ENCODE measurements around the gene DEGS2. TPM values are rescaled to one million over a fixed set of nuclear protein-coding genes. Genes with fewer than 3 reads are reported as not detected.
"Not testable (repeated sequence)": the region's sequence is repeated elsewhere in the genome, so short reads cannot be mapped to it uniquely, and the experiment has no call there.

DEGS2 gene
- total and polyA plus RNA-seq, 3 experiments from 2014 or later = 0.35 to 0.72 (median 0.42) TPM

DNA sequence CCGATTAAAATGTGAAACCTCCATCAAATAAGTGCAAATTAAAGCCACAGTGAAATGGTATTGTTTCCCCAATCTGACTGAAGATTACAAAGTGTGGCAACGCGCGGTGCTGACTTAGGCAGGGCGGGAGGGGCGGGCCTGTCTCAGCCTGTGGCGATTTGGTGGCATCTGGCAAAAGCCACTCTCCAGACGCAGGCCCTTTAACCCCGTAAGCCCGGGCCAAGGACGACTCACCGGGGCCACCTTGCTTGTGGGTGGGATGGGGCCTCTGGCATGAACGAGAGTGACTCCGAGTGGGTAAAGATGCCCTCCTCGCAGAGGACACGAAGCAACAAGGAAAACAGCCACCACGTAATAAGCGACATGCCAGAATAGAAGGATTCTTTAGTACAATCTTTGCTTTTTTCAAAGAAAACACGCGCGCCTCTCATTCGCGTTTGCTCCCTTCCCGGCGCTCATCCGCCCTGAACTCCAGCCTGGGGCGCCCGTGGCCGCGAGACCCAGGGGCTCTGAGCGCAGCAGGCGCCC lies 815 bp downstream of the DEGS2 start:
- Mint-ChIP-seq H3K4me1 (peaks cover 0 to 8% (median 3%) of the 10 kb centered on the region in 3 donors), H3K36me3 (peaks cover 0 to 5% (median 0%) of the 10 kb centered on the region in 3 donors), H3K27me3 (peaks cover 26 to 27% of the 10 kb centered on the region in 2 donors), H3K9me3 (peaks cover 0 to 11% (median 7%) of the 10 kb centered on the region in 5 donors), H3K4me3 (peak overlapping the region in 5 of 7 donors; percentile 29 to 62 (median 50)), H3K27ac (no peak overlapping the region)
- Histone ChIP-seq H3K4me3 (ENCODE audit: low read length) (peak overlapping the region; percentile 12), H3K36me3 (ENCODE audit: insufficient read depth, low read length) (no peaks in the 10 kb centered on the region), H3K27me3 (ENCODE audit: insufficient read depth, low read length, poor library complexity, severe bottlenecking) (no peaks in the 10 kb centered on the region), H3K4me1 (ENCODE audit: insufficient read depth, low read length) (no peaks in the 10 kb centered on the region), H3K9me3 (ENCODE audit: low read length) (no peaks in the 10 kb centered on the region), H3K27ac (ENCODE audit: low read depth, low read length) (no peak overlapping the region)
- ChIA-PET CTCF (no interaction called here), POLR2A (interaction anchor here (0.6 kb wide), 1 partner anchor 22 kb away, joined by 8 read pairs; no protein-coding TSS in a partner anchor)
- DNase-seq = no peak

DNA sequence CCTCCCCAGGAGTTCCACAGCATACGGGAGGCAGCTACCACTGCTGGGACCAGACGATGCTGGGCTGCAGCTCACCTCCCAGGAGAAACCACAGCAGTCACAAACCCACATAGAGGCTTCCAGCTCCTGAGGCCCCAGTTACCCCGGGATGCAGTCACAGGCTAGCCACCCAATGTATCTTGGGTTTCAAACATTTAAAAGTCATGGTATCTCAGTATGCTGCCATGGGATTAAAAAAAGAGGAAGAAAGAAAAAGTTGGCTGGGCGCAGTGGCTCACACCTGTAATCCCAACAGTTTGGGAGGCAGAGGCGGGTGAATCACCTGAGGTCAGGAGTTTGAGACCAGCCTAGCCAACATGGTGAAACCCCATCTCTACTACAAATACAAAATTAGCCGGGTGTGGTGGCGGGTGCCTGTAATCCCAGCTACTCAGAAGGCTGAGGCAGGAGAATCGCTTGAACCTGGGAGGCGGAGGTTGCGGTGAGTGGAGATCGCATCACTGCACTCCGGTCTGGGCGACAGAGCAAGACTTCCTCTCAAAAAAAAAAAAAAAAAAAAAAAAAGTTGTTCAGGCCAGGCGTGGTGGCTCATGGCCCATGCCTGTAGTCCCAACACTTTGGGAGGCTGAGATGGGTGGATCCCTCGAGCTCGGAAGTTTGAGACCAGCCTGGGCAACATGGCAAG lies 1.8 kb downstream of the DEGS2 start:
- not testable (repeated sequence) for H3K36me3 ChIP-seq (ENCODE audit: insufficient read depth, low read length); H3K36me3 Mint-ChIP-seq; H3K27ac ChIP-seq (ENCODE audit: low read depth, low read length); DNase-seq; H3K4me1 ChIP-seq (ENCODE audit: insufficient read depth, low read length); H3K9me3 ChIP-seq (ENCODE audit: low read length); H3K27me3 ChIP-seq (ENCODE audit: insufficient read depth, low read length, poor library complexity, severe bottlenecking); H3K4me1 Mint-ChIP-seq; H3K4me3 ChIP-seq (ENCODE audit: low read length)
- peak overlapping the region in 4 of 7 donors; percentile 6 to 26 (median 18) for H3K4me3 Mint-ChIP-seq
- peak overlapping the region in 1 of 8 donors; percentile 23 for H3K27ac Mint-ChIP-seq
- ChIA-PET POLR2A (interaction anchor here (0.6 to 1.1 kb wide), 2 partner anchors 14 to 21 kb away, joined by 3 to 8 read pairs; no protein-coding TSS in a partner anchor), CTCF (interaction anchor here (0.9 kb wide), 1 partner anchor 35 kb away, joined by 3 read pairs; no protein-coding TSS in a partner anchor)
- H3K27me3 Mint-ChIP-seq = peaks cover 26 to 27% of the 10 kb centered on the region in 2 donors
- H3K9me3 Mint-ChIP-seq = peaks cover 0 to 11% (median 7%) of the 10 kb centered on the region in 5 donors

DNA sequence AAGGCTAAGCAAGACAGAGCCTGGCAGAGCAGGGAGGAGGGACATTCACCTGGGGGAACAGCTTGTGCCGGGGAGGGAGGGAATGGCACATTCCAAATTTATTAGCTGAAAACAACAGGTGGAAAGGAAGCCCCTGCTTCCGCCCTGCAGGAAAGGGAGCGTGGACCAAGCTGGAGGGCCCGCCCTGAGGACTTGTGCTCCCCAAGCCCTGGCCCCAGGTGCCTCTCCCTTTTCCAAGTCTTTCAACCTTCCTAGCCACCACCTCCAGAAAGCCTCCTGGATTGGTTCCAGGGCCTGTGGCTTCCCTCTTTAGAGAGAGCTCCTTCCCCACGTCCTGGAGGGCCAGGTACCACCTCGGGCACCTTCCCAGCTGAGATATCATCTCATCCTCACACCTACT lies 2.7 kb downstream of the DEGS2 start:
- Histone ChIP-seq H3K27me3 (ENCODE audit: insufficient read depth, low read length, poor library complexity, severe bottlenecking) (no peaks in the 10 kb centered on the region), H3K27ac (ENCODE audit: low read depth, low read length) (no peak overlapping the region), H3K4me3 (ENCODE audit: low read length) (no peak overlapping the region), H3K9me3 (ENCODE audit: low read length) (no peaks in the 10 kb centered on the region), H3K36me3 (ENCODE audit: insufficient read depth, low read length) (no peaks in the 10 kb centered on the region), H3K4me1 (ENCODE audit: insufficient read depth, low read length) (no peaks in the 10 kb centered on the region)
- ChIA-PET CTCF (interaction anchor here (0.9 to 2.5 kb wide), 2 partner anchors 10 to 36 kb away, joined by 3 to 12 read pairs; no protein-coding TSS in a partner anchor), POLR2A (interaction anchor here (1.0 to 1.1 kb wide), 2 partner anchors 10 to 13 kb away, joined by 3 read pairs; no protein-coding TSS in a partner anchor)
- Mint-ChIP-seq H3K4me1 (peaks cover 0 to 8% (median 6%) of the 10 kb centered on the region in 3 donors), H3K27ac (no peak overlapping the region), H3K36me3 (peaks cover 0 to 5% (median 0%) of the 10 kb centered on the region in 3 donors), H3K27me3 (peaks cover 26 to 27% of the 10 kb centered on the region in 2 donors), H3K9me3 (peaks cover 0 to 11% (median 7%) of the 10 kb centered on the region in 5 donors), H3K4me3 (peak overlapping the region in 1 of 7 donors; percentile 24)
- DNase-seq = no peak

DNA sequence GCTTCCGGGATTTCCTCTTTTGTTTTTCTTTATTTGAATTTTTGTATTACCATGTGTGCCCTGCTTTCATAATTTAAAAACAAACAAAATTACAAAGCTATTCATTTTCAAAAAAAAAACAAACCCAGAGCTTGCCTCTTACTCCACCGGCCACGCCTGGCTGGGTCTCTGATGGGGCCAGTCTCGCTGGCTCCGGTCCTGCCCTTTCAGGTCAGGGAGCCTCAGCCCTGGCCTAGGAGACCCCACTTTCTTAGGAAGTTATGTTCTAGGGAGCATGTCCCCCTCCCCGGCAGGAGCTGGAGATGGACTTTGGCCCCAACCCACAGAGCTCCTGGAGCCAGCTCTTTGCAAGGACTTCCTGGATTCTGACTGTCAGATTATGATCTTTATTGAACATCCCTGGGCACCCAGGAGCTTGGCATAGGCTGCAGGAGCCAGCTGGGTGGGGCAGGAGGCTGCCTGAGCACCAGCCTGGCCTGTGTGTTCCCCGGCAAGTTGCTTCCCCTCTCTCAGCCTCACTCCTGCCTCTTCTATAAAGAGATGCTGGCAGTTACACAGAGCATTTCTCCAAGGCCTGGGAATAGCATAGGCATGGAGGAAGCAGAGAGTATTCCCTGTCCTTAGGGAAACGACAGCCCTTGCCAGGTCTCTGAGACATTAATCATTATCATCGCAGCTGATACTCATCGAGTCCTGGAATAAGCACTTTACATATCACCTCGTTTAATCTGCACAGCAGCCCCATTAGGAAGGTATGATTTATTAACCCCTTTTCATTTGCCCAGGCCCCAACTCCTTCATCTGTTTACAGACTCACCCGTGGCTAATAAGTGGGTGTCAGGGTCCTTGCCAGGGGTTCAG lies 3.5 kb downstream of the DEGS2 start:
- peaks cover 0 to 5% (median 0%) of the 10 kb centered on the region in 3 donors for H3K36me3 Mint-ChIP-seq
- no peak overlapping the region for H3K4me3 Mint-ChIP-seq
- Histone ChIP-seq H3K4me1 (ENCODE audit: insufficient read depth, low read length) (no peaks in the 10 kb centered on the region), H3K9me3 (ENCODE audit: low read length) (no peaks in the 10 kb centered on the region), H3K27me3 (ENCODE audit: insufficient read depth, low read length, poor library complexity, severe bottlenecking) (no peaks in the 10 kb centered on the region), H3K36me3 (ENCODE audit: insufficient read depth, low read length) (no peaks in the 10 kb centered on the region), H3K27ac (ENCODE audit: low read depth, low read length) (no peak overlapping the region), H3K4me3 (ENCODE audit: low read length) (no peak overlapping the region)
- ChIA-PET POLR2A (interaction anchor here (1.0 to 1.1 kb wide), 3 partner anchors 9 to 91 kb away, joined by 3 read pairs; no protein-coding TSS in a partner anchor), CTCF (interaction anchor here (0.9 to 2.5 kb wide), 5 partner anchors 9 to 51 kb away, joined by 3 to 12 read pairs (median 4); no protein-coding TSS in a partner anchor)
- peaks cover 0 to 11% (median 7%) of the 10 kb centered on the region in 5 donors for H3K9me3 Mint-ChIP-seq
- H3K4me1 Mint-ChIP-seq = peaks cover 0 to 8% (median 6%) of the 10 kb centered on the region in 3 donors
- no peak for DNase-seq
- H3K27ac Mint-ChIP-seq = peak overlapping the region in 1 of 8 donors; percentile 43
- peaks cover 27 to 28% of the 10 kb centered on the region in 2 donors for H3K27me3 Mint-ChIP-seq

DNA sequence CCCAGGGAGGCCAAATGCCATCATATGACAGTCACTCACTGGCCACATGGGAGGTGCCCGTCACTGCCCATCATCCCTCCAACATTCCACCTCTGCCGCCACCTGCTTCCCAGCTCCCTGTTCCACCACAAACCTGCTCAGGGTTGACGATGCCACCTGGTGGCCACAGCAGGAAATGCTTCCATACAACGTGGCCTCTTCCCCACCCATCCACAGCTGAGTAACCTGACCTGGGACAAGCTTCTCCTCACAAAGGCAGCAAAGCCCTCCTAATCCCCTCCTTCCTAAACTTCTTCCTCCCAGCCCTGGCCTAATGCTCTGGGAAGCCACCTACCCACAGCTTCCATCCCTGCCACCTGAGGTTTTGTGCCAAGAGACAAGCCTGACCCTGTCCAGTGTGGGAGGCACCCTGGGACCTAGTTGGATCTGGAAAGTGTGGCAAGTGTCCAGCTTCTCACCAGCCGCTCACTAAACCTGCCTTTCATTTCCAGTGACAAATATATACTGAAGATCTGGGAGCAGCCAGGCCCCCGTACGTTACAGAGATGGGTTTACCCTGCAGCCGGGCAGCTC lies 4.3 kb downstream of the DEGS2 start:
- DNase-seq = no peak
- H3K4me3 Mint-ChIP-seq = no peak overlapping the region

DNA sequence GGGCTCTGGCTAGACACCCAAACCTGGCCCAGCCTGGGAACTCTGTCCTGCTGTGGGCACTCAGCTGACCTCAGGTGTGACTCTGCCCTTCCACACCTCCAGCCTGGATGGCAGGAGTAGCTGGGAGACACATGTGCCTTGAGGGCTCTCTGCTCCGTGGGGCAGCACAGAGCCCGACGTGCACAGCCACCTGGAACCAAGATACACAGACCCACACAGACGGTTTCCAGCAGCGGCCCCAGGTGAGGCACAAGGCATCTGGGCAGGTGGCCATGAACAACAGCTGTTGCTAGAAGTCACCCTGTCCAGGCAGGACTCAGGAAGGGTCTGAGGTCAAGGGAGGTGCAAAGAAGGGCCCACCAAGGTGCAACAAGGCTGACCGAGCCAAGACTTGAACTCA lies 5.9 kb downstream of the DEGS2 start:
- Mint-ChIP-seq H3K4me3 (no peak overlapping the region), H3K9me3 (peaks cover 0 to 11% (median 7%) of the 10 kb centered on the region in 5 donors), H3K27ac (no peak overlapping the region), H3K36me3 (peaks cover 0 to 5% (median 0%) of the 10 kb centered on the region in 3 donors), H3K4me1 (peaks cover under 1 to 4% (median under 1%) of the 10 kb centered on the region in 3 donors), H3K27me3 (peaks cover 16 to 17% of the 10 kb centered on the region in 2 donors)
- ChIA-PET POLR2A (no interaction called here), CTCF (interaction anchor here (0.7 kb wide), 1 partner anchor 8 kb away, joined by 3 read pairs; no protein-coding TSS in a partner anchor)
- no peaks in the 10 kb centered on the region for H3K4me1 ChIP-seq (ENCODE audit: insufficient read depth, low read length)
- H3K27me3 ChIP-seq (ENCODE audit: insufficient read depth, low read length, poor library complexity, severe bottlenecking) = no peaks in the 10 kb centered on the region
- DNase-seq = no peak
- H3K27ac ChIP-seq (ENCODE audit: low read depth, low read length) = no peak overlapping the region
- no peak overlapping the region for H3K4me3 ChIP-seq (ENCODE audit: low read length)
- no peaks in the 10 kb centered on the region for H3K36me3 ChIP-seq (ENCODE audit: insufficient read depth, low read length)
- H3K9me3 ChIP-seq (ENCODE audit: low read length) = no peaks in the 10 kb centered on the region

More for the DNA sequence above, 4.3 kb downstream of the DEGS2 start:
- no peaks in the 10 kb centered on the region for H3K9me3 ChIP-seq (ENCODE audit: low read length)
- H3K36me3 ChIP-seq (ENCODE audit: insufficient read depth, low read length) = no peaks in the 10 kb centered on the region
- peaks cover 0 to 11% (median 7%) of the 10 kb centered on the region in 5 donors for H3K9me3 Mint-ChIP-seq
- ChIA-PET CTCF (interaction anchor here (0.9 to 2.5 kb wide), 5 partner anchors 8 to 50 kb away, joined by 3 to 12 read pairs (median 4); no protein-coding TSS in a partner anchor), POLR2A (interaction anchor here (0.5 to 1.1 kb wide), 2 partner anchors 90 to 184 kb away, joined by 3 read pairs; no protein-coding TSS in a partner anchor)
- H3K36me3 Mint-ChIP-seq = peaks cover 0 to 5% (median 0%) of the 10 kb centered on the region in 3 donors
- H3K27me3 Mint-ChIP-seq = peaks cover 22 to 24% of the 10 kb centered on the region in 2 donors
- H3K4me3 ChIP-seq (ENCODE audit: low read length) = no peak overlapping the region
- H3K27me3 ChIP-seq (ENCODE audit: insufficient read depth, low read length, poor library complexity, severe bottlenecking) = no peaks in the 10 kb centered on the region
- peaks cover 0 to 7% (median 5%) of the 10 kb centered on the region in 3 donors for H3K4me1 Mint-ChIP-seq
- H3K27ac ChIP-seq (ENCODE audit: low read depth, low read length) = no peak overlapping the region
- no peak overlapping the region for H3K27ac Mint-ChIP-seq
- no peaks in the 10 kb centered on the region for H3K4me1 ChIP-seq (ENCODE audit: insufficient read depth, low read length)

DNA sequence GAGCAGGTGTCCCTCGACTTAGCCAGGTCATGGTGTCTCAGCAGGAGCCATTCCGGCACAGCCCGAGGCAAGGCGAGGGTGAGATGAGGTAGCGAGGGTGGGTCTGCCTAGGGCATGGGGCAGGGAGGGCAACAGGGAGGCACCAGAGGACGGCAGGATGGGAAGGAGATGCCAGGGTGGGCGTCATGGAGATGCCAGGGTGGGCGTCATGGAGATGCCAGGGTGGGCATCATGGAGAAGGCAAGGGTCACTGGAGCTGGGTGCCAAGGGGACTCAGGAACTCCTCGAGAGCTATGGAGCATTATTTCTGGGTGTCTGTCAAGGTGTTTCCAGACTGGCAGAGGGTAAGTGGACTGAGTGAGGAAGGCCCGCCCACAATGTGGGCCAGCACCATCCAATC lies 7.4 kb downstream of the DEGS2 start:
- Mint-ChIP-seq H3K27me3 (peaks cover 6 to 9% of the 10 kb centered on the region in 2 donors), H3K36me3 (peaks cover 0 to 5% (median 0%) of the 10 kb centered on the region in 3 donors), H3K27ac (peak overlapping the region in 3 of 8 donors; percentile 17 to 70 (median 21)), H3K4me3 (no peak overlapping the region), H3K9me3 (peaks cover 0 to 11% (median 7%) of the 10 kb centered on the region in 5 donors), H3K4me1 (peaks cover 13 to 15% (median 14%) of the 10 kb centered on the region in 3 donors)
- H3K4me3 ChIP-seq (ENCODE audit: low read length) = no peak overlapping the region
- peaks cover 11% of the 10 kb centered on the region for H3K4me1 ChIP-seq (ENCODE audit: insufficient read depth, low read length)
- H3K9me3 ChIP-seq (ENCODE audit: low read length) = no peaks in the 10 kb centered on the region
- H3K27me3 ChIP-seq (ENCODE audit: insufficient read depth, low read length, poor library complexity, severe bottlenecking) = no peaks in the 10 kb centered on the region
- H3K36me3 ChIP-seq (ENCODE audit: insufficient read depth, low read length) = no peaks in the 10 kb centered on the region
- CTCF ChIA-PET = interaction anchor here (0.9 to 2.0 kb wide), 3 partner anchors 15 to 48 kb away, joined by 3 to 7 read pairs (median 3); no protein-coding TSS in a partner anchor
- DNase-seq = no peak
- POLR2A ChIA-PET = no interaction called here
- no peak overlapping the region for H3K27ac ChIP-seq (ENCODE audit: low read depth, low read length)

Measured in CD8-positive, alpha-beta memory T cell (primary cell).